WERI-Rb-1 (cell line): ENCODE data around the gene PTPRR.

Source experiments
- DNase-seq: peaks from one replicate; pipeline ENCODE4 v3.0.0-alpha.2; 2020
- H3K27ac ChIP-seq: fragments of 250-450 bp; sonication (Bioruptor Pico); 2 replicates; pipeline ENCODE4 v1.5.1; 2020; ENCODE audit warnings: mild to moderate bottlenecking, moderate library complexity
- H3K27me3 ChIP-seq: fragments of 250-450 bp; sonication (Bioruptor Pico); 2 replicates; pipeline ENCODE4 v1.5.1; 2021; ENCODE audit warnings: mild to moderate bottlenecking, low read depth, moderate library complexity; ENCODE audit not compliant: insufficient read depth, severe bottlenecking
- H3K36me3 ChIP-seq: fragments of 250-450 bp; sonication (Bioruptor Pico); 2 replicates; pipeline ENCODE4 v1.5.1; 2020; ENCODE audit warnings: mild to moderate bottlenecking, moderate library complexity
- H3K4me3 ChIP-seq: 2 replicates; pipeline ENCODE4 v1.5.1; 2011; ENCODE audit warnings: low read depth, mild to moderate bottlenecking, control low read depth, low read length
- H3K9me3 ChIP-seq: fragments of 250-450 bp; sonication (Bioruptor Pico); 2 replicates; pipeline ENCODE4 v1.5.1; 2021; ENCODE audit warnings: mild to moderate bottlenecking, moderate library complexity; ENCODE audit not compliant: severe bottlenecking
- TF ChIP-seq, protein P1 (sequence below): IDR thresholded peaks from 2 replicates; pipeline ENCODE4 v1.5.1; 2011; ENCODE audit warnings: low read depth, mild to moderate bottlenecking, control low read depth, inconsistent platforms, low read length

The PTPRR gene

GRCh38 chr12:70722584-70723343 is 197.8 kb downstream of the PTPRR start:
- no peaks in the 10 kb centered on the region for H3K36me3 ChIP-seq
- DNase-seq, result no peak
- no peaks in the 10 kb centered on the region for H3K27me3 ChIP-seq
- no peaks in the 10 kb centered on the region for H3K9me3 ChIP-seq
- TF ChIP-seq, protein P1, sequence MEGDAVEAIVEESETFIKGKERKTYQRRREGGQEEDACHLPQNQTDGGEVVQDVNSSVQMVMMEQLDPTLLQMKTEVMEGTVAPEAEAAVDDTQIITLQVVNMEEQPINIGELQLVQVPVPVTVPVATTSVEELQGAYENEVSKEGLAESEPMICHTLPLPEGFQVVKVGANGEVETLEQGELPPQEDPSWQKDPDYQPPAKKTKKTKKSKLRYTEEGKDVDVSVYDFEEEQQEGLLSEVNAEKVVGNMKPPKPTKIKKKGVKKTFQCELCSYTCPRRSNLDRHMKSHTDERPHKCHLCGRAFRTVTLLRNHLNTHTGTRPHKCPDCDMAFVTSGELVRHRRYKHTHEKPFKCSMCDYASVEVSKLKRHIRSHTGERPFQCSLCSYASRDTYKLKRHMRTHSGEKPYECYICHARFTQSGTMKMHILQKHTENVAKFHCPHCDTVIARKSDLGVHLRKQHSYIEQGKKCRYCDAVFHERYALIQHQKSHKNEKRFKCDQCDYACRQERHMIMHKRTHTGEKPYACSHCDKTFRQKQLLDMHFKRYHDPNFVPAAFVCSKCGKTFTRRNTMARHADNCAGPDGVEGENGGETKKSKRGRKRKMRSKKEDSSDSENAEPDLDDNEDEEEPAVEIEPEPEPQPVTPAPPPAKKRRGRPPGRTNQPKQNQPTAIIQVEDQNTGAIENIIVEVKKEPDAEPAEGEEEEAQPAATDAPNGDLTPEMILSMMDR, result no peak
- no peak overlapping the region for H3K4me3 ChIP-seq
- H3K27ac ChIP-seq, result no peak overlapping the region

- H3K9me3 ChIP-seq, result no peaks in the 10 kb centered on the region
- no peak overlapping the region for H3K4me3 ChIP-seq
- H3K36me3 ChIP-seq, result no peaks in the 10 kb centered on the region
- no peak for DNase-seq
- no peaks in the 10 kb centered on the region for H3K27me3 ChIP-seq
- no peak overlapping the region for H3K27ac ChIP-seq
- TF ChIP-seq, protein P1, result no peak
Measured at GRCh38 chr12:70721656-70722357, 198.7 kb downstream of the PTPRR start.

DNA sequence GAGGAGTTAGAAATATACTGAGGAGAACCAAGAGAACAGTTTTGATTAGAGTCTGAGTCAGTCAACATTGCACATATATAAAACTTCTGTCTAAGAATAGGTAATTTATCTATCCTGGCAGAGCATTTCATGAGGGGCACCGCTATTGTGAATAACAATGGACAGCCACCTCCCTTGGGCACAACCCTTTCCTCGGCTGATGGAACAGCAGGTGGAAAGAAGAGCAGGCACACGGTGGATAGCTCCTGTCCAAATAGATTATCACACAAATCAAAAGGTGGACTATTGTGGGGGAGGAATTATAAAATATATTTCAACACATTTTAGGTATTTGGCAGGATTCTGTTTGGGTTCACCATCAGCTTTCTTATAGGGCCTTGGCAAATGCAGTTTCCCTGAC is 199.3 kb downstream of the PTPRR start:
- no peak overlapping the region for H3K27ac ChIP-seq

GRCh38 chr12:70719672-70720420 is 200.7 kb downstream of the PTPRR start:
- no peaks in the 10 kb centered on the region for H3K36me3 ChIP-seq
- H3K9me3 ChIP-seq, result no peaks in the 10 kb centered on the region
- TF ChIP-seq, protein P1, result peak; percentile 83
- peak overlapping the region; percentile 42 for H3K4me3 ChIP-seq
- no peaks in the 10 kb centered on the region for H3K27me3 ChIP-seq
- DNase-seq, result peak; percentile 47
- no peak overlapping the region for H3K27ac ChIP-seq

More for the DNA sequence above, 199.3 kb downstream of the PTPRR start:
- Histone ChIP-seq H3K4me3 (no peak overlapping the region), H3K27me3 (no peaks in the 10 kb centered on the region), H3K9me3 (no peaks in the 10 kb centered on the region), H3K36me3 (no peaks in the 10 kb centered on the region)
- DNase-seq, result no peak
- TF ChIP-seq, protein P1, result no peak

- H3K4me3 ChIP-seq, result no peak overlapping the region
- TF ChIP-seq, protein P1, result no peak
- H3K27ac ChIP-seq, result no peak overlapping the region
- H3K9me3 ChIP-seq, result no peaks in the 10 kb centered on the region
- no peaks in the 10 kb centered on the region for H3K27me3 ChIP-seq
- DNase-seq, result no peak
- H3K36me3 ChIP-seq, result no peaks in the 10 kb centered on the region
Measured at GRCh38 chr12:70719071-70719470, 201.5 kb downstream of the PTPRR start.
